A673 (cell line): Measurements from ENCODE around the gene ANKRD11.

Experiments
- EZH2 ChIP-seq: fragments of 200-600 bp; sonication (generic); IDR thresholded peaks from 2 replicates; pipeline ENCODE4 v1.6.1; 2017; ENCODE audit warnings: borderline replicate concordance, low read depth, mild to moderate bottlenecking, mixed read lengths, antibody characterized with exemption, low read length; ENCODE audit not compliant: poor library complexity, severe bottlenecking
- TF ChIP-seq, protein P1 (sequence below): fragments of 300-800, 200-600 bp; sonication (generic); conservative IDR thresholded peaks from 2 replicates; pipeline ENCODE4 v1.5.1; 2017; ENCODE audit warnings: low read depth, mild to moderate bottlenecking, antibody characterized with exemption, low read length, moderate library complexity, mixed read lengths

DNA sequence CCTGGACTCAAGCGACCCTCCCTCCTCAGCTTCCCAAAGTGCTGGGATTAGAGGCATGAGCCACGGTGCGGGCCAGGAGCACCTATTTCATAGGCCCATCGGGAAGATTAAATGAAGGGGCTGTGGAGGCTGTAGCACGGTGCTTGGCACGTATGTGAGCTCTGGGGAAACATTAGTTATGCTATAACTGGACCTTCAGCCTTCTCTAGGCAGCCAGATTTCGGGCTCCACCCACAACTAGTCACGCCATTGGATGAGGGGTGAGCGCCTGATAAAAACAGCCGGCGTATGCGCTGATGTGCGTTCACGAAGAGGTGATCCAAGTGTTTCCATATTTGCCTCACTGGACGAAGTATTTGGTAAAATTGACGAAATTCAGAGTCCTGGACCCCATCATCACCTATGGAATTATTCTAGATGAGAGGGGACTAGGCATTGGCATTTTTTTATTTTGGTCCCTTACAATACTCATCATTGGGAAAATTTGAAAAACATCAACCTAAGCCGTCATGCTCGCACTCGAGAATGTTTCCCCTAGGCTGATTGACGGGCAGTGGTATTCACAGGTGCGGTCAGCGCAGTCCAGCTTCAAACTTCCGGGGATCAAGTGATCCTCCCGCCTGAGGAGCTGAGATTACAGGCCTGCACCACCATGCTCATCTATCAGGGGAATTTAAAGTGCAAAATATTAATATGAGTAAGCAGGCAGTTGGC, 1.8 kb upstream of the ANKRD11 start:
- TF ChIP-seq EZH2: no peak
- TF ChIP-seq, protein P1, sequence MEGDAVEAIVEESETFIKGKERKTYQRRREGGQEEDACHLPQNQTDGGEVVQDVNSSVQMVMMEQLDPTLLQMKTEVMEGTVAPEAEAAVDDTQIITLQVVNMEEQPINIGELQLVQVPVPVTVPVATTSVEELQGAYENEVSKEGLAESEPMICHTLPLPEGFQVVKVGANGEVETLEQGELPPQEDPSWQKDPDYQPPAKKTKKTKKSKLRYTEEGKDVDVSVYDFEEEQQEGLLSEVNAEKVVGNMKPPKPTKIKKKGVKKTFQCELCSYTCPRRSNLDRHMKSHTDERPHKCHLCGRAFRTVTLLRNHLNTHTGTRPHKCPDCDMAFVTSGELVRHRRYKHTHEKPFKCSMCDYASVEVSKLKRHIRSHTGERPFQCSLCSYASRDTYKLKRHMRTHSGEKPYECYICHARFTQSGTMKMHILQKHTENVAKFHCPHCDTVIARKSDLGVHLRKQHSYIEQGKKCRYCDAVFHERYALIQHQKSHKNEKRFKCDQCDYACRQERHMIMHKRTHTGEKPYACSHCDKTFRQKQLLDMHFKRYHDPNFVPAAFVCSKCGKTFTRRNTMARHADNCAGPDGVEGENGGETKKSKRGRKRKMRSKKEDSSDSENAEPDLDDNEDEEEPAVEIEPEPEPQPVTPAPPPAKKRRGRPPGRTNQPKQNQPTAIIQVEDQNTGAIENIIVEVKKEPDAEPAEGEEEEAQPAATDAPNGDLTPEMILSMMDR: no peak
